GM19193 (cell line): Measurements from ENCODE around the gene SETMAR.

Experiments used
- POLR2A ChIP-seq: IDR thresholded peaks from 4 replicates; pipeline ENCODE4 v1.6.1; 2011; ENCODE audit not compliant: insufficient read depth, insufficient read length; ENCODE audit errors: extremely low read depth

The SETMAR gene

GRCh38 chr3:4335840-4336562 lies 32.8 kb downstream of the SETMAR start:
- TF ChIP-seq POLR2A: no peak

GRCh38 chr3:4336850-4337546 lies 33.8 kb downstream of the SETMAR start:
- no peak for TF ChIP-seq POLR2A

- TF ChIP-seq POLR2A: no peak
Measured at GRCh38 chr3:4338751-4339150, 35.6 kb downstream of the SETMAR start.

DNA sequence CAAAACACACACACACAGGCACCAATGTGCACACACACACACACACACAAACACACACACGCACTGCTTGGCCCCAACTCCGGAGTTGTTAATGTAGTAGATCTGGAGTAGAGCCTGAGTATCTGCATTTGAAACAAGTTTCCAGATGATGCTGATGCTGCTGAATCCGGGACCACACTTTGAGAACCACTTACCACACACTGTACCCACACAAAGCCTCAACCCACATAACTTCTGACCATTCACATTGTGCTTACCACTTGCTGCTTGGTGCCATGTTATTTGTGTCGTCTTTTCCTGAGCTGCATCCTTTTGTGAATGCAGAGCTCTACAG lies 36.9 kb downstream of the SETMAR start:
- no peak for TF ChIP-seq POLR2A

DNA sequence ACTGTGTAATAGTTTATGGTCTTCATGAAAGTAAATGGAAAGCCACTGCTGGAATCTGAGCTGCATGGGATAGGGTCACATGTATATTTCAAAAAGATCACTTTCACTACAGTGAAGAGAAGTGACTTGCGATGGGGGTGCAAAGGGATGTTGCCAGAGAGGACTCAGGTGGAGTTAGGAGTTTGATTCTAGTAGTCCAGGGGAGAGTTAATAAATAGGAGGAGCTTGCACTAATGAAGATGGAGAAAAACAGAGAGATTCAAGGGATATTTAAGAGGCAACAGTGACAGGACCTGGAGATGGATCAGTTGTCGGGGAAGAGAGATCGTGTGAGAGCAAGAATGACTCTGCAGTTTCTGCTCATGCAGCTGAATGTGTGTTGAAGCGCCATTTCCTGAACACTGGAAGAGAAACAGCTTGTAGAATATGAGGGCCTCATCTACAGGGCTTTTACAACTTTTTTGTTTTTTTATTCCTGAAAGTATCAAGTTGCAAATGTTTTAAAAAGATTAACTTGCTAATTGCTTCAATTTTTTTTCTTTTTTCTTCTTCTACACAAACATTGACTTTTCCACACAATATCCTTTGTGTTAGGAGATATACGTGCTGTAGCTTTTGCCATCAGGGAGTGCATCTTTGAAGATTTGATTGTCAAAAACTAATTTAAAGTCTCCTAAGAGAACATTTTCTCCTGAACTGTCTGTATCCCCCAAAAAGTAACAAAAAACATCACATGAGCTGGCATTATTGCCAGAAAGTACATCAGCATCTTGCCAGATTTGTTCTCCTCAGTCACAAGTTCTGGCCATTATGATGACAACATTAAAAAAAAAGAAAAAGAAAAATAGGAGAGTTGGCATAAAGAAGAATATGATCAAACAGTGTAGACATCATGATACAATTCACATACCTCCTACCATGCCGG lies 37.5 kb downstream of the SETMAR start:
- TF ChIP-seq POLR2A: no peak

GRCh38 chr3:4341336-4341675 lies 38.1 kb downstream of the SETMAR start:
- no peak for TF ChIP-seq POLR2A

DNA sequence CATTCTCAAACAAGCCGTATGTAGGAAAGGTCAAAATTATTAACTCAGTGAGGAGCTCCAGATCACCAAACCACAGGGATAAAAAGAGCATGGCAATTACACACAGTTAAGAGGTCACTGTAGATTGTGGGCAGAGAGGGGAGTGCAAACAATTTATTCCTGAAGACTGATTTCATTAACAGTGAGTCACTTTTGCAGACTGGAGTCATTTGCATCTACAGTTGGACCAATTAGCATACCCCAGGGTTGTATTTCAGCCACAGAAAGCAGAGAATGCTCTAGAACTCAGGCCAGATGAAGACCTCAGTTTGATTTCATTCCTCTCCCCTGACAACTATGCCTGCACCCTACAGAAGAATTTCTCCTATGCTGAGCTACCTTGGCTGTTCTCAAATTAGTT lies 40.1 kb downstream of the SETMAR start:
- no peak for TF ChIP-seq POLR2A

GRCh38 chr3:4350789-4351163 lies 47.6 kb downstream of the SETMAR start:
- no peak for TF ChIP-seq POLR2A

DNA sequence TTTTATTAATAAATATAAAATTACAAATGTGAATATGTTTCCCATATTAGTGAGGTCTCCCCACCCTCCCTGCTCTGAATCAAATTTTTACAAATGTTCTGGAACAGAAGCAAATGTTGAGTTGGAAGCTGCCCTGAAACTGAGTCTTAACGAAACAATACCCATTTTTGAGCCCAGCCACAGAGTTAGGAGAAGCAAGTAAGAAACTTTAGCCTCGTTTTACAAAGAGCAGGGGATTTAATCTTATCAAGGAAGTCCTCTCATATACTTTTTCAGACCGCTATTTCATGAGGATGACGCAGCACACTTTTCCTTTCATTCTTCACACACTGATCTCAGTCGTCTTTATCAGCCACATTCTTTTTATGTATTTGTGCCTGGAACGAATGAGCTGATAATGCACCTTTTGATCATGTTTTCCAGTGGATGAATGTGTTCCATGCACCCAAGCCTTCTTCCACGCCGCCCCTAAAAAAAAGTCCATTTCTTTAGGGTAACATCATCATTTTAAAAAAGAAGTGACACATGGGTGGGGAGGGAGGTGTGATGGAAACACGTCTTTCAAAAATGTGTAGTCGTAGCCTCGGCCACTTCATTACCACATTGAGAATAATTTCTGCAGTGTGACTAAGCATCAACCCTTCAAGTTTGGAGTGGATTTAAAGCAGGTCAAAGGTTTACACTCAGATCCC lies 48.1 kb downstream of the SETMAR start:
- TF ChIP-seq POLR2A: no peak

DNA sequence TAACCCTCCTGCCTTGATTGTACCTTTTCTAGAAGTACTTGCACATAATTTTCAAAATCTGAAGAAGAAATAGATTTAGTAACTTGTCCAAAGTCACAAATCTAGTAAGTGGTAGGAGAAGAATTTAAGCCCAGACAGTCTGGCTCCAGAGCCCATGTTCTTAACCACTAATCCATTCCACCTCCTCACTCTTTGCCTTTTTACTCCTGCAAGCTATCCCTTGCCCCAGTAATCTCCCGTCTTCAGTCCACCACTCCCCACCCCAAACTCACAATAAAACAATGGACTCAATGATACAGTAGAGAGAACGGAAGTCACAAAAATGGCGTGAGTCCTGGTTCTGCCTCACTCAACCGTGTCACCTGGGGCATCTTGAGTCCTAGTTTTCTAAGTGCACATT lies 48.7 kb downstream of the SETMAR start:
- TF ChIP-seq POLR2A: no peak

- no peak for TF ChIP-seq POLR2A
Measured at GRCh38 chr3:4355401-4356219, 52.4 kb downstream of the SETMAR start.

GRCh38 chr3:4356220-4356540 lies 53.0 kb downstream of the SETMAR start:
- no peak for TF ChIP-seq POLR2A

GRCh38 chr3:4356546-4357410 lies 53.6 kb downstream of the SETMAR start:
- no peak for TF ChIP-seq POLR2A
